ENCODE data around the gene NEIL3. TPM values are rescaled to one million over a fixed set of nuclear protein-coding genes. Genes with fewer than 3 reads are reported as not detected.

Gene NEIL3
- total RNA-seq, 1 experiment from 2014 or later = 6.3 TPM

DNA sequence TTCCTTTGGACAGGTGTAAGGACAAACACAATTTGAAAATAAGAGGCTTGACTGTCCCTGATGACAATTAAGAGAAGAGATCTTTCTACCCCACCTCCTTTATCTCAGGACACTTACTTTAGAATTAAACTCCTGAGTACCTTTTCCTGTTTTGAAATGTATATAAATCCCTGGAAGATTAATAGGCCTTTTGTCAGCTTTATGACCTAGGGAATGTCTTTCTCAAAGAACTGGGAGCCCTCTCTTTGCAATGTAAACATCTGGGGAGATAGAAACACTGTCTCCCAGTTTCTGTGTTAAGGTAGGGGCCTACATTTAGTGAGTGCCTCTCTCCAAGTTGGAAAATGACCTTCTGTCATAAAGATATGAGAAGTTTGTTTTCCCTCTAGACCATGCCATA lies 100.9 kb downstream of the NEIL3 start:
- no peak overlapping the region for H3K27ac Mint-ChIP-seq
- Histone ChIP-seq H2BK20ac (ENCODE audit: low read depth, low read length, poor library complexity, severe bottlenecking) (no peak overlapping the region), H2BK120ac (ENCODE audit: low read depth, low read length, poor library complexity, severe bottlenecking) (no peak overlapping the region), H3K14ac (ENCODE audit: insufficient read depth, low read length) (no peak overlapping the region), H3K23me2 (ENCODE audit: insufficient read length, low read depth, low read length, poor library complexity, severe bottlenecking) (no peaks in the 10 kb centered on the region), H2BK12ac (ENCODE audit: insufficient read length, low read depth, low read length) (no peak overlapping the region), H3T11ph (ENCODE audit: low read length) (no peak overlapping the region), H4K5ac (ENCODE audit: insufficient read length, low read depth, low read length) (no peak overlapping the region), H4K91ac (ENCODE audit: insufficient read length, low read depth, low read length) (no peak overlapping the region), H2BK5ac (ENCODE audit: insufficient read length, low read length) (no peak overlapping the region), H3K56ac (ENCODE audit: insufficient read length, low read depth, low read length) (no peak overlapping the region), H3K79me1 (ENCODE audit: insufficient read depth, low read depth, low read length, poor library complexity, severe bottlenecking) (no peaks in the 10 kb centered on the region), H3K4ac (ENCODE audit: low read depth, low read length) (no peak overlapping the region), H3K9me3 (ENCODE audit: control insufficient read depth, low read depth, low read length) (no peaks in the 10 kb centered on the region), H3K27ac (ENCODE audit: insufficient read length, low read depth, low read length) (no peak overlapping the region), H3K4me1 (ENCODE audit: insufficient read depth, low read length) (no peaks in the 10 kb centered on the region), H3K27me3 (ENCODE audit: insufficient read depth, low read length) (no peaks in the 10 kb centered on the region), H3K23ac (ENCODE audit: insufficient read length, low read depth, low read length) (no peak overlapping the region), H3K18ac (ENCODE audit: insufficient read length, low read depth, low read length) (no peak overlapping the region), H4K20me1 (ENCODE audit: control insufficient read depth, insufficient read depth, insufficient read length) (no peaks in the 10 kb centered on the region), H3K79me2 (ENCODE audit: insufficient read depth, low read length) (no peaks in the 10 kb centered on the region), H2AFZ (ENCODE audit: low read length) (no peak overlapping the region), H3K4me2 (ENCODE audit: insufficient read depth, insufficient read length, low read length) (no peak overlapping the region), H3K9ac (ENCODE audit: extremely low read depth, insufficient read length, low read length) (no peak overlapping the region), H2BK15ac (ENCODE audit: low read depth, low read length) (no peak overlapping the region), H2AK5ac (ENCODE audit: insufficient read length, low read length) (no peak overlapping the region), H4K8ac (replicated peaks; ENCODE audit: insufficient read length, low read depth, low read length) (no peak overlapping the region)
- no peaks in the 10 kb centered on the region for H3K27me3 Mint-ChIP-seq (ENCODE audit: low read depth)
- H3K4me1 Mint-ChIP-seq = peaks cover 4 to 5% of the 10 kb centered on the region in 2 experiments; a peak in 3 of 4 replicates
- H3K36me3 Mint-ChIP-seq (ENCODE audit: insufficient read depth in 1 of 3, low read depth in 3 of 3) = peaks cover 0 to 5% (median 0%) of the 10 kb centered on the region in 3 experiments; a peak in 3 of 7 replicates
- DNase-seq = no peak
- TF ChIP-seq, protein P1, sequence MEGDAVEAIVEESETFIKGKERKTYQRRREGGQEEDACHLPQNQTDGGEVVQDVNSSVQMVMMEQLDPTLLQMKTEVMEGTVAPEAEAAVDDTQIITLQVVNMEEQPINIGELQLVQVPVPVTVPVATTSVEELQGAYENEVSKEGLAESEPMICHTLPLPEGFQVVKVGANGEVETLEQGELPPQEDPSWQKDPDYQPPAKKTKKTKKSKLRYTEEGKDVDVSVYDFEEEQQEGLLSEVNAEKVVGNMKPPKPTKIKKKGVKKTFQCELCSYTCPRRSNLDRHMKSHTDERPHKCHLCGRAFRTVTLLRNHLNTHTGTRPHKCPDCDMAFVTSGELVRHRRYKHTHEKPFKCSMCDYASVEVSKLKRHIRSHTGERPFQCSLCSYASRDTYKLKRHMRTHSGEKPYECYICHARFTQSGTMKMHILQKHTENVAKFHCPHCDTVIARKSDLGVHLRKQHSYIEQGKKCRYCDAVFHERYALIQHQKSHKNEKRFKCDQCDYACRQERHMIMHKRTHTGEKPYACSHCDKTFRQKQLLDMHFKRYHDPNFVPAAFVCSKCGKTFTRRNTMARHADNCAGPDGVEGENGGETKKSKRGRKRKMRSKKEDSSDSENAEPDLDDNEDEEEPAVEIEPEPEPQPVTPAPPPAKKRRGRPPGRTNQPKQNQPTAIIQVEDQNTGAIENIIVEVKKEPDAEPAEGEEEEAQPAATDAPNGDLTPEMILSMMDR (conservative IDR thresholded peaks at IDR 0.05) = no peak
- H3K9me3 Mint-ChIP-seq = peaks cover 0 to 2% of the 10 kb centered on the region in 2 experiments; a peak in 1 of 5 replicates
- no peak overlapping the region for H3K4me3 Mint-ChIP-seq

Data from H9 (cell line).